GM12878 (cell line): Measurements from ENCODE around the gene FANCL. TPM values are rescaled to one million over a fixed set of nuclear protein-coding genes. Genes with fewer than 3 reads are reported as not detected.
"Not testable (repeated sequence)": the region's sequence is repeated elsewhere in the genome, so short reads cannot be mapped to it uniquely, and the experiment has no call there.

Experiments
- ATAC-seq: fragments of 200-7000 bp; cut with Tn5 transposase; 3 replicates; pipeline ENCODE4 v1.9.1; 2020; ENCODE audit warnings: mild to moderate bottlenecking, moderate library complexity
- BruUV-seq: library from RNA; stranded (reverse); fragments of 400-500 nt; replicated peaks from 2 replicates; lab custom pipeline; 2021; lab: Mats Ljungman, UMichigan
- CTCF ChIA-PET: fragments of 300-600 bp; sonication (Branson Sonifier 250); formaldehyde crosslinking; extraction: SDS; loops from one replicate; lab custom pipeline; 2021; ENCODE audit warnings: inconsistent platforms; lab: Yijun Ruan, JAX
- POLR2A ChIA-PET: fragments of 350-600 bp; formaldehyde crosslinking; extraction: SDS; loops from one replicate; lab custom pipeline; 2021; ENCODE audit warnings: inconsistent platforms; lab: Charles Lee
- RAD21 ChIA-PET: fragments of 300-600 bp; sonication (Branson Sonifier 250); formaldehyde crosslinking; loops from one replicate; lab custom pipeline; 2023; ENCODE audit warnings: antibody characterized with exemption; ENCODE audit not compliant: unreplicated experiment; lab: Charles Lee
- SMC1A ChIA-PET: fragments of 300-600 bp; sonication (Branson Sonifier 250); formaldehyde crosslinking; loops from one replicate; lab custom pipeline; 2023; ENCODE audit not compliant: unreplicated experiment, uncharacterized antibody; lab: Charles Lee
- DNase-seq: peaks from one replicate; pipeline ENCODE4 v3.0.0-alpha.2; 2011; ENCODE audit warnings: low read depth, low spot score
- FAIRE-seq: peaks from 3 replicates; lab custom pipeline; 2011; peaks lifted over from hg19 to GRCh38; lab: Jason Lieb, UNC
- H2AFZ ChIP-seq: 2 replicates; pipeline ENCODE4 v1.6.0; 2011; ENCODE audit warnings: low read depth, low read length, control low read depth; ENCODE audit not compliant: control insufficient read depth
- H3K27ac ChIP-seq: 2 replicates; pipeline ENCODE4 v1.5.1; 2011; ENCODE audit warnings: control low read depth; ENCODE audit not compliant: control insufficient read depth, insufficient read depth
- H3K27me3 ChIP-seq, 2 experiments: replicated peaks in 1 of 2; 2 replicates each; pipeline versions ENCODE4 v1.6.0 to v1.6.1; 2011; ENCODE audit warnings: low read length in 1 of 2; ENCODE audit not compliant: control insufficient read depth in 2 of 2, insufficient read depth in 2 of 2
- H3K36me3 ChIP-seq, 2 experiments: 2 replicates each; pipeline ENCODE4 v1.5.1; 2011; ENCODE audit warnings: low read length in 1 of 2; ENCODE audit not compliant: control insufficient read depth in 2 of 2, insufficient read depth in 2 of 2
- H3K4me1 ChIP-seq: 2 replicates; pipeline ENCODE4 v1.6.1; 2011; ENCODE audit warnings: mild to moderate bottlenecking, low read length, moderate library complexity, mixed read lengths; ENCODE audit not compliant: control insufficient read depth, insufficient read depth
- H3K4me2 ChIP-seq: 2 replicates; pipeline ENCODE4 v1.6.0; 2011; ENCODE audit warnings: control low read depth; ENCODE audit not compliant: control insufficient read depth, insufficient read depth
- H3K4me3 ChIP-seq: fragments of 200-600 bp; sonication (generic); 2 replicates; pipeline ENCODE4 v1.5.1; 2016
- H3K79me2 ChIP-seq: 2 replicates; pipeline ENCODE4 v1.6.0; 2011; ENCODE audit warnings: low read length; ENCODE audit not compliant: control insufficient read depth, insufficient read depth
- H3K9ac ChIP-seq: 2 replicates; pipeline ENCODE4 v1.8.0; 2011; ENCODE audit warnings: low read length, control low read depth, mixed read lengths; ENCODE audit not compliant: control insufficient read depth, insufficient read depth
- H3K9me3 ChIP-seq: replicated peaks from 3 replicates; pipeline ENCODE4 v1.5.1; 2011; ENCODE audit warnings: mild to moderate bottlenecking, low read length; ENCODE audit not compliant: control insufficient read depth, insufficient read depth
- H4K20me1 ChIP-seq: 2 replicates; pipeline ENCODE4 v1.6.0; 2011; ENCODE audit not compliant: control insufficient read depth, insufficient read depth
- CBX5 ChIP-seq: sonication (generic); IDR thresholded peaks from 2 replicates; pipeline ENCODE4 v1.6.1; 2016; ENCODE audit warnings: low read depth, moderate library complexity, mild to moderate bottlenecking, inconsistent platforms
- GATAD2B ChIP-seq: fragments of 450-650 bp; conservative IDR thresholded peaks from 2 replicates; pipeline ENCODE4 v1.6.1; 2017; ENCODE audit warnings: low read depth, mild to moderate bottlenecking, moderate library complexity
- PKNOX1 ChIP-seq: fragments of 450-650 bp; IDR thresholded peaks from 2 replicates; pipeline ENCODE4 v1.6.1; 2016; ENCODE audit warnings: mild to moderate bottlenecking
- RBBP5 ChIP-seq: fragments of 200-600 bp; sonication (generic); conservative IDR thresholded peaks from 2 replicates; pipeline ENCODE4 v1.6.1; 2016
- WRNIP1 ChIP-seq: IDR thresholded peaks from 2 replicates; pipeline ENCODE4 v1.6.1; 2011; ENCODE audit warnings: low read depth, low read length, improper control_type of control experiment, borderline replicate concordance
- ZNF622 ChIP-seq: fragments of 450-650 bp; IDR thresholded peaks from 2 replicates; pipeline ENCODE4 v1.6.1; 2017; ENCODE audit warnings: mild to moderate bottlenecking, inconsistent platforms
- WGBS: methylation state at CpG from one replicate; pipeline ENCODE4 v1.1.6; 2016; ENCODE audit warnings: low lambda C conversion rate; ENCODE audit not compliant: insufficient replicate concordance, insufficient coverage; ENCODE audit errors: missing lambda C conversion rate; 5-methylcytosine and 5-hydroxymethylcytosine counted together
- in situ Hi-C: fragments of 300-500 bp; cut with MboI; formaldehyde crosslinking; loops from 9 replicates; pipeline ENCODE4 v1.14.3; 2018; ENCODE audit warnings: mixed read lengths
- intact Hi-C: fragments of 100-400 bp; cut with micrococcal nuclease; formaldehyde crosslinking; loops from one replicate; pipeline ENCODE4 v1.14.2; 2022; ENCODE audit not compliant: unreplicated experiment
- polyA plus RNA-seq, 11 experiments: library from polyadenylated mRNA; depleted of rRNA in 4 of 11; unstranded in 6 of 11; stranded (reverse) in 5 of 11; fragments of >200 nt; fragmentation: Nextera tagmentation in 4 of 11; fragmentation: Illumina TruSeq in 1 of 11; extraction: Ambion mirVana in 4 of 11; extraction: Trizol in 1 of 11; gene quantifications; 1 replicate in 1 of 11; 2 replicates in 10 of 11; pipeline versions ENCODE4 v1.2.1 to v1.2.3, GENCODE V29; 2011 to 2016; ENCODE audit warnings: inconsistent platforms in 2 of 11, missing spikeins in 2 of 11, low read depth in 1 of 11
- total RNA-seq, 4 experiments: library from RNA; depleted of rRNA in 3 of 4; stranded (reverse); fragments of >200 nt in 3 of 4; fragmentation: Illumina TruSeq in 1 of 4; extraction: Trizol in 1 of 4; gene quantifications; 2 replicates each; pipeline versions ENCODE4 v1.2.1 to v1.2.3, GENCODE V29; 2013 to 2021
- TF ChIP-seq, protein P1 (sequence below): fragments of 450-650 bp; IDR thresholded peaks from 2 replicates; pipeline ENCODE4 v1.6.1; 2016; ENCODE audit warnings: mild to moderate bottlenecking, moderate library complexity, borderline replicate concordance

Gene FANCL
- total and polyA plus RNA-seq, 10 of the 15 experiments (the other 5 are each of a cell fraction or from before 2014, with no cell fraction given), result 30.8 to 90.5 (median 52.3) TPM

GRCh38 chr2:58122040-58122439 lies 119.1 kb downstream of the FANCL start (continued):
- TF ChIP-seq RBBP5 (no peak), ZNF622 (no peak), GATAD2B (no peak)
- TF ChIP-seq, protein P1, sequence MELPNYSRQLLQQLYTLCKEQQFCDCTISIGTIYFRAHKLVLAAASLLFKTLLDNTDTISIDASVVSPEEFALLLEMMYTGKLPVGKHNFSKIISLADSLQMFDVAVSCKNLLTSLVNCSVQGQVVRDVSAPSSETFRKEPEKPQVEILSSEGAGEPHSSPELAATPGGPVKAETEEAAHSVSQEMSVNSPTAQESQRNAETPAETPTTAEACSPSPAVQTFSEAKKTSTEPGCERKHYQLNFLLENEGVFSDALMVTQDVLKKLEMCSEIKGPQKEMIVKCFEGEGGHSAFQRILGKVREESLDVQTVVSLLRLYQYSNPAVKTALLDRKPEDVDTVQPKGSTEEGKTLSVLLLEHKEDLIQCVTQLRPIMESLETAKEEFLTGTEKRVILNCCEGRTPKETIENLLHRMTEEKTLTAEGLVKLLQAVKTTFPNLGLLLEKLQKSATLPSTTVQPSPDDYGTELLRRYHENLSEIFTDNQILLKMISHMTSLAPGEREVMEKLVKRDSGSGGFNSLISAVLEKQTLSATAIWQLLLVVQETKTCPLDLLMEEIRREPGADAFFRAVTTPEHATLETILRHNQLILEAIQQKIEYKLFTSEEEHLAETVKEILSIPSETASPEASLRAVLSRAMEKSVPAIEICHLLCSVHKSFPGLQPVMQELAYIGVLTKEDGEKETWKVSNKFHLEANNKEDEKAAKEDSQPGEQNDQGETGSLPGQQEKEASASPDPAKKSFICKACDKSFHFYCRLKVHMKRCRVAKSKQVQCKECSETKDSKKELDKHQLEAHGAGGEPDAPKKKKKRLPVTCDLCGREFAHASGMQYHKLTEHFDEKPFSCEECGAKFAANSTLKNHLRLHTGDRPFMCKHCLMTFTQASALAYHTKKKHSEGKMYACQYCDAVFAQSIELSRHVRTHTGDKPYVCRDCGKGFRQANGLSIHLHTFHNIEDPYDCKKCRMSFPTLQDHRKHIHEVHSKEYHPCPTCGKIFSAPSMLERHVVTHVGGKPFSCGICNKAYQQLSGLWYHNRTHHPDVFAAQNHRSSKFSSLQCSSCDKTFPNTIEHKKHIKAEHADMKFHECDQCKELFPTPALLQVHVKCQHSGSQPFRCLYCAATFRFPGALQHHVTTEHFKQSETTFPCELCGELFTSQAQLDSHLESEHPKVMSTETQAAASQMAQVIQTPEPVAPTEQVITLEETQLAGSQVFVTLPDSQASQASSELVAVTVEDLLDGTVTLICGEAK, result no peak

DNA sequence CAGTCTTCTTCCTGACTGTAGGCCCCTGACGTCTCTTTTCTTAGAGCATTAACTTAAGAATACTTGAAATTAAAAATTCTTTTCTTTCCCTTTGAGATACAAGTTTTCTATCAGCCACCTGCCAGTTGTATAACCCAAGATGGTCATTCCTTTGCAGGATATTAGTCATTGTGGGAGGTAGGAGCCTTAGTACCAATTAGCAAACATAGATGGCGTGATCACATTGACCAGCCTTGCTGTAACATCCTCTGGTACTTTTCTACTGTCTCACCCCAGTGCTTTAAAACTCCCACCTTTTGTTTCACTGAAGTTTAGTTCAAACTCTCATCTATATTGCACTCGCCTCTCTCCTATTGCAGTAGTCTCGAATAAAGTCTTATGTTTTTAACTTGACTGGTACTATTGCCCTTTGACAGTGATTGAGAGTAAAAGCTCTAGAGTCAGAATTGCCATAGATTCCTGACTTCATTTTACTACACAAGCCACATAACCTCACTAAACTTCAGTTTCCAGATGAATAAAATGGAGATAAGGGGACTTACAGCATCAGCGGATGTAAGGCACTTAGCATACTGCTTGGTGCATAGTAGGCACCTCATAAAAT lies 120.4 kb downstream of the FANCL start:
- Histone ChIP-seq H4K20me1 (no peaks in the 10 kb centered on the region), H3K27ac (no peak overlapping the region), H3K9ac (no peak overlapping the region), H3K4me1 (no peaks in the 10 kb centered on the region), H3K27me3 (no peaks in the 10 kb centered on the region), H2AFZ (no peak overlapping the region), H3K36me3 (no peaks in the 10 kb centered on the region; a peak in 1 of 4 replicates), H3K9me3 (peaks cover 1% of the 10 kb centered on the region; the same call in 2 of the 3 replicates)
- ChIA-PET SMC1A (interaction anchor here (0.8 to 1.6 kb wide), 3 partner anchors 8 to 118 kb away, joined by 3 to 4 read pairs (median 3); no protein-coding TSS in a partner anchor), POLR2A (interaction anchor here (0.7 kb wide), 1 partner anchor 29 kb away, joined by 7 read pairs; no protein-coding TSS in a partner anchor), RAD21 (no interaction called here)
- DNase-seq (no peak), FAIRE-seq (peak; percentile 52)
- 69% methylated on average over 5 of the region's 5 CpGs for WGBS
- in situ Hi-C loops, result no loop called here
- no TSS peak for BruUV-seq
- TF ChIP-seq PKNOX1 (no peak), CBX5 (peak; percentile 73; the same call in 1 of the 2 replicates), WRNIP1 (no peak)
- TF ChIP-seq, all 136 proteins: peak for 1
- H3K4me3 ChIP-seq, result no peak overlapping the region
- no peaks in the 10 kb centered on the region for H3K79me2 ChIP-seq
- H3K4me2 ChIP-seq, result no peak overlapping the region
- intact Hi-C loops, result no loop called here
- peak; percentile 76 for ATAC-seq
- CTCF ChIA-PET, result interaction anchor here (1.0 to 1.4 kb wide), 2 partner anchors 16 to 30 kb away, joined by 4 read pairs; no protein-coding TSS in a partner anchor

GRCh38 chr2:58113563-58113962 lies 127.6 kb downstream of the FANCL start:
- H4K20me1 ChIP-seq, H3K4me2 ChIP-seq, RAD21 ChIA-PET, H3K4me1 ChIP-seq, CTCF ChIA-PET, intact Hi-C loops, SMC1A ChIA-PET, DNase-seq, FAIRE-seq, in situ Hi-C loops, H3K9ac ChIP-seq, H3K79me2 ChIP-seq, H3K27ac ChIP-seq, H3K36me3 ChIP-seq, H2AFZ ChIP-seq, ATAC-seq, H3K9me3 ChIP-seq, BruUV-seq, H3K27me3 ChIP-seq, POLR2A ChIA-PET, H3K4me3 ChIP-seq: not testable (repeated sequence)
- 96% methylated on average over 9 of the region's 9 CpGs for WGBS
